SKM-1 treated with dmso at 0.1 percent for 144 hours (cell line): ENCODE data around the gene CSRNP3.

Source experiments
- DNase-seq: peaks from one replicate; lab custom pipeline; 2025; ENCODE audit not compliant: unreplicated experiment; lab: John Stamatoyannopoulos, UW

CSRNP3 gene

GRCh38 chr2:165469417-165469816 lies at the start of gene CSRNP3:
Gene CSRNP3, plus strand, starts transcription at chr2:165469698. Its CDS starts 125,368 bp downstream, at chr2:165595066.
- no peak for DNase-seq

GRCh38 chr2:165420231-165420630 lies 49.3 kb upstream of the CSRNP3 start:
- no peak for DNase-seq

DNA sequence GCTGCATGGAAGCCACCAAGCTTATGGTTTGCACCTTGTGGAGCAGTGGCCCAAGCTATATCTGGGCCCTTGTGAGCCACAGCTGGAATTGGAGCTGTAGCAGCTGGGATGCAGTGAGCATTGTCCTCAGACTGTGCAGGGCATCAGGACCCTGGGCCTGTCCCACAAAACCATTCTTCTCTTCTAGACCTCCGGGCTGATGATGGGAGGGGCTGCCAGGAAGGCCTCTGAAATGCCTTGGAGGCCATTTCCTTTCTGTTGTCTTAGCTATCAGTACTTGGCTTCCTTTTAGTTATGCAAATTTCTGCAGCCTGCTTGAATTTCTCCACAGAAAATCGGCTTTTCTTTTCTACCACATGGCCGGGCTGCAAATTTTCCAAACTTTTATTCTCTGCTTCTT lies 46.4 kb upstream of the CSRNP3 start:
- DNase-seq: no peak

DNA sequence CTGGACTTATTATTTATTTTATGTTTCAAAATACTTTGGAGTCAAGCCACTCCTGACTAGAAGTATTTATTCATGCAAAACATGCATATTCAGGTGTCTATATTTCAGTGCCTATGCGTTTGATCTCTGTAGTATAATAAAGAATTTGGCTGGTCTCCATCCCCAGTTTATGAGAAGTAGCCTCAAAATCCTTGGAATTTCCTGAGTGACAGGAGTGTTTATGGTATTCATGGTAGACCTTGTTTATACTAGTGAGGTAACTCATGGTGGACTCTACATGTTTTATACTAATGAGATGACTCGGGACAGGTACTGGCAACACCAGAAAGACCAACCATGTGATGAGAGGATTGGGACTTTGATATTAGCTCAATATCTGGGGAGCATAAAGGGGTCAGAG lies 43.9 kb upstream of the CSRNP3 start:
- DNase-seq: no peak

- no peak for DNase-seq
Observed at GRCh38 chr2:165427686-165428085, 41.8 kb upstream of the CSRNP3 start.

DNA sequence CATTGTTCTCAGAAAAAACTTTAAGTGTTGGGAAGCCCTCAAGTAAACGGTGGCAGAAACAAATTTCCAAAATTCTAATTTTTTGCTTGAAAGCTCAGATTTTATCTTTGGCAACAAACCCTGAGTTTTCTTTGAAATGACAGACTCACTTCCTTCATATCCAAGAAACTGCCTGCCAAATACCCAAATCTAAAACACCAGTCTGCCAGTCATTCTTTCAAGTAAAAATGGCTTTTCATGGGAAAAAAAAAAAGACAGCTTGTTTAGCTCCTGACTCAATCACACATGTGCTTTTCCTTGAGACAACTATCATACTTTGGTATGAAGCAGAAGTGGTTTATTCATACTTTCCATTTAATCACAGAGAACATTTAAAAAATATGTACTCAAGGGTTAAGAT lies 40.6 kb upstream of the CSRNP3 start:
- no peak for DNase-seq

DNA sequence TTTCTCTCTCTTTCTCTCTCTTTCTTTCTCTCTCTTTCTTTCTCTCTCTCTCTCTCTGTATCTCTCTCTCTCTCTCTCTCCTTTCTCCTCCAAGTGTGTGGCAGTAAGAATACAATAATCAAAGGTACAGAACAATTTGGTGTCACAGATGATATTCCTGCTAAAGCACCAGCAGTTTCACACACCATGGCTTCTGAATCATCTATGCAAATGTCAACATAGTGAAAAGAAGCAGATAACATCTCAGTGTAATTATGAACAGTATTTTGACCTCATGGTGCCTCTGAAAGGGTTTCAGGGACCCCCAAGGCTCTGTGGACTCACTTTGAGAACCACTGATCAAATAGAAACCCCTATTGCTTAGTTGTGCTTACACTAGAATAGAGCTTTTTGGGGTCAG lies 38.5 kb upstream of the CSRNP3 start:
- DNase-seq: no peak

DNA sequence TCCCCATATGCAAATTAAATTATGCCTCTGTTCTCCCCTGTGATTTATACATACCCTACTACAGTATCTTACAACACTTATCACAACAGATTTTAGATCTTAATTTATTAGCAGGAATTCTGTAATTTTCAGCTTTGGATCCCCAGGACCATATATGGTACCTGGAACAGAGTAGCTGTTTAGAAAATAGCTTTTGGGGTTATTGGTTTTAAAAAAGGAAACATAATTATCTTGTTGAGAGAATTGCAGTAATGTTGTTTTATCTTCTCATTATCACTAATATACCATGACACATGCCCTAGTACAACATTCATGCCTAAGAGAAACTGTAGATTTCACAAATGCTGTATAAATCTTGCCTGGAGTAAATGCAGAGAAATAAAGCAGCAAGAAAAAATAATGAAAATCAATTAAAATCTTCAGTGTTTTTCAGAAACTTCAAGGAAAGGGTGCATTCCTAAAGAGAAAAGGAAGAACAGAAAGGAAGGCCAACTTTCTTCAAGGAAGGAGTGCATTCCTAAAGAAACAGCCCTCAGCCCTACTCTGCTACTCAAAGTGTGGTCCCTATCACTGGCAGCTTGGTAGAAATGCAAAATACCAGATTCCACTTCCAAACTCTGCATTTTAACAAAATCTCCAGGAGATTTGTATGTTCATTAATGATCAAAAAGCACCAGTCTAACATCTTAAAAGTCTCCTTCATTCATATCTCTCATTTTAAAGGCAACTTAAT lies 37.1 kb upstream of the CSRNP3 start:
- no peak for DNase-seq

GRCh38 chr2:165434865-165435496 lies 34.5 kb upstream of the CSRNP3 start:
- no peak for DNase-seq

DNA sequence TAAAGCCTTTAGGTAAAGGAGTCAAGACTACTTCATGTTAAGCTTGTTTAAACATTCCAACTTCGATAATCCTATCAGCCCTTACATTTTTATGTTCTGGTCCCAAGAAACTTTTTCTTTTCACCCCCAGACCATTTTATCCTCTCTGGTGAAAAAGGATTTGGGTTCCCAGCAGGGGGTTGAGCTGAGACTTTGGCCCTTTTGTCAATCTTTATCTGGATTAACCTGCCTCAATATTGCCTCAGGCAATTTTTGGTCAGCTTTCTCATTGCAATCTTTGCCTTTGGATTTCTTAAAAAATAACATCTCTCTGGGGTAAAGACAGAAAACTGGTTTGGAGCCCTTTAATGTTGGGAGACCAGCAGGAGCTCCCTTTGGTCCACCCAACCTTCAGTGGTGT lies 33.9 kb upstream of the CSRNP3 start:
- DNase-seq: no peak

GRCh38 chr2:165436559-165436958 lies 32.9 kb upstream of the CSRNP3 start:
- DNase-seq: no peak

DNA sequence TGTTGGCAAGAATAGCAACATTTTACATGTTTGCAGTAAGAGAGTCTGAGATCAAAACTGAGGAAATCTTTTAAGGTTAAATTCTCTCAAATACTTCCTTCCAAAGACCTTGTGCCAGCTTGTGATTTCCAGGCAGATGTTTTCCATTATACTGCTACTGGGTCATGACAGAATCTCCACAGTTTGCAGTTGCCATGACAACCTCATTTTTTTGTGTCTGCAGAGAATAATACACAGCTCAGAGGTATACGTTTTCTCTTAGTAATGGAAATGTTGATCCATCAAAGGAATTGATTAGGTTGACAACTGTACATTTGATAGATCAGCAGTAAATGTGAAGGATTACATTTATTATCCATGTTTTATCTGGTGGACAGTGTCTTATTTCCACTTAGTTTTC lies 29.1 kb upstream of the CSRNP3 start:
- DNase-seq: no peak

GRCh38 chr2:165443511-165443910 lies 26.0 kb upstream of the CSRNP3 start:
- no peak for DNase-seq

GRCh38 chr2:165448406-165448805 lies 21.1 kb upstream of the CSRNP3 start:
- DNase-seq: no peak

DNA sequence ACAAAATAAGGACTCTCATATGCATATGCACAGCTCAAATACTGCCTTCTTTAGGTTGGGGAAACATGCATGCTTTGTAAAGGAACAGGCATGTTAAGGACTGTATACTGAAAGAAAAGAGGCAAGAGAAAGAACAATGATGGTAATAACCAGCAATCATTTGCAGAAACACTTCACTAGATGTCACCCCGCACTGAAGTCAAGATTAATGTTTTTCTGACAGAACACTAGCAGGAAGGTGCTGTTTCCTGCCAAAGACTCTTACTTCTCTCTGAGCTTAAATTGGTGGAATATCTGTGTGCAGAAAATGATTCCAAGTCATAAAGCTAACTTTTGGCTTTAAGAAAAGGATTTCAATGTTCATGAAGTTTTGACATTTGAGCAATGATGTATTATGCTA lies 19.3 kb upstream of the CSRNP3 start:
- no peak for DNase-seq

- no peak for DNase-seq
Observed at GRCh38 chr2:165452327-165452726, 17.2 kb upstream of the CSRNP3 start.

GRCh38 chr2:165453561-165454094 lies 15.9 kb upstream of the CSRNP3 start:
- DNase-seq: no peak

DNA sequence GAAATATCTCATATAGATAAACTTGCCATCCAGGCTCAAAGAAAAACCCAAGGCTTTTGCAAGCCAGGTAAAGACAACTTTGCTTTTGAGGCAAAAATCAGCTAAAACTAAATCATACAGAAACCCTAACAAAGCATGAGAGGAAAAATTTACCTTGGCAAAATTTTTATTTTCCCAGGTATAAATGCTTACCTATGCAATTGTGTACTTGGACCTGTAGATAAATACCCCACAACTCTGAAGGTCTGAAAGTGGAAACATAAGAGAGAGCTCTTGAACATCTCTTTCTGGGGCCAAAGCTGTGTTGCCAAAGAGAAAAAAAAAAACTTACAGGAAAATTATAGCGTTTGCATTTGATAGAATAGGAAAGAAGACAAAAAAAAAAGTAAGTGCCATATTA lies 14.6 kb upstream of the CSRNP3 start:
- DNase-seq: no peak

DNA sequence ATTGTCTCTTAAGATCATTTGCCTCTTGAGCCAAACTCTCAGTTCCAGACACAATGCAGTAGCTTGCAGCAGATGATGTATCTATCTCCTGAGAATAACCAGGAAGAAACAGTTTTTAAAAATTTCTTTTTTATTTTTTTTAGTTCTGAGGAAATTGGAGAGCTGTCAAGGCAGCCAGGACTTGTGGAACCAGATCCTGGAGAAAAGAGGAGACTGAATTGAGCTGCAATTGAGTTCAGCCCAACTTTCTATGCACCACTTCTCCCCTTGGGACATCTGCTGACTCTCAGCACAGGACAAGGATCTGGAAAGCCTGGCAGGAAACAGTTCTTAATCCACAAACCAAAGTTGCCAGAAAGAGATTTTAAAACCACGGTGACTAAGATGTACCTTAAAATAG lies 13.5 kb upstream of the CSRNP3 start:
- DNase-seq: no peak

- DNase-seq: no peak
Observed at GRCh38 chr2:165462443-165462842, 7.1 kb upstream of the CSRNP3 start.

- DNase-seq: no peak
Observed at GRCh38 chr2:165466386-165466785, 3.1 kb upstream of the CSRNP3 start.

- DNase-seq: no peak
Observed at GRCh38 chr2:165467921-165468320, 1.6 kb upstream of the CSRNP3 start.

DNA sequence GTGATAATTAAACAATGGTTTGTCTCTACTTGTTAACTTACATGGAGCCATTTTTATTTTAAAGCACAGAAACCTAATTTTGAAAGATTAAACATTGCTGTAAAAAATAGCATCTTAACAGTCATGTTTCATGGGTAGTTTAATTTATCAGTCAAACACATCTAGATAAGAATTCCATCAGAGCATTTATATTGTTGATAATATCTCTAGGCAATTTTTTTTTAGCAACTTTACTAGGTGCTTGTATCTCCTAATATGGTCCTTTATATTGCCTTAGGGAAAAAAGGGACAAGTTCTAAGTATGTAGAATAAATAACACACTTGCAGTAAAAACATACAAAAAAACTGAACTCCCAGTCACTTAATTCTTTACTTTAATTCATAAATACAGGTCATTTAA lies 863 bp downstream of the CSRNP3 start:
- no peak for DNase-seq
